Stomach (tissue), 9 donors: ENCODE measurements around the gene FAM222B. TPM values are rescaled to one million over a fixed set of nuclear protein-coding genes. Genes with fewer than 3 reads are reported as not detected.
A peak's percentile ranks its signal among the peaks of the same experiment; 100 is the strongest.

Experiments used
- DNase-seq, 2 donors: peaks; one replicate each; pipeline versions ENCODE4 v3.0.0 to v3.0.0-alpha.2; 2013 to 2019
- H3K27ac ChIP-seq, 5 donors: fragments of 200-600 bp in 4 of 5; sonication (generic) in 4 of 5; one replicate each; pipeline ENCODE4 v1.5.1; 2013 to 2019; ENCODE audit warnings: mild to moderate bottlenecking in 1 of 5, moderate library complexity in 1 of 5
- H3K27me3 ChIP-seq, 3 donors: fragments of 200-600 bp; sonication (generic); one replicate each; pipeline ENCODE4 v1.5.1; 2017 to 2019; ENCODE audit warnings: mixed run types in 1 of 3
- H3K36me3 ChIP-seq, 4 donors: fragments of 200-600 bp; sonication (generic); 1 replicate in 3 of 4; 2 replicates in 1 of 4; pipeline ENCODE4 v1.5.1; 2016 to 2019
- H3K4me1 ChIP-seq, 4 donors: fragments of 200-600 bp; sonication (generic); one replicate each; pipeline ENCODE4 v1.5.1; 2016 to 2019
- H3K4me3 ChIP-seq, 4 donors: fragments of 200-600 bp; sonication (generic) in 3 of 4; one replicate each; pipeline ENCODE4 v1.5.1; 2016 to 2019; ENCODE audit warnings: mild to moderate bottlenecking in 1 of 4
- H3K9me3 ChIP-seq, 4 donors: fragments of 200-600 bp; sonication (generic); one replicate each; pipeline ENCODE4 v1.5.1; 2016 to 2019
- CTCF ChIP-seq, 7 experiments: fragments of 450-650 bp in 4 of 7; fragments of 200-600 bp in 3 of 7; sonication (generic) in 3 of 7; IDR thresholded peaks; one replicate each; pipeline ENCODE4 v1.5.1; 2016 to 2019; ENCODE audit warnings: antibody characterized with exemption in 7 of 7, control low read depth in 2 of 7, mild to moderate bottlenecking in 1 of 7
- EP300 ChIP-seq: sonication (generic); formaldehyde crosslinking; IDR thresholded peaks from one replicate; pipeline ENCODE4 v1.6.1; 2017; ENCODE audit warnings: antibody characterized with exemption
- POLR2A ChIP-seq, 4 donors: fragments of 450-650 bp; IDR thresholded peaks; one replicate each; pipeline ENCODE4 v1.6.1; 2016; ENCODE audit warnings: antibody characterized with exemption in 4 of 4, control low read depth in 2 of 4, mild to moderate bottlenecking in 1 of 4, moderate library complexity in 1 of 4
- POLR2AphosphoS5 ChIP-seq, 3 donors: sonication (generic); formaldehyde crosslinking; IDR thresholded peaks; one replicate each; pipeline ENCODE4 v1.6.1; 2016; ENCODE audit warnings: antibody characterized with exemption in 3 of 3
- WGBS, 5 donors: extraction: QIAGEN DNeasy Blood & Tissue Kit in 3 of 5; methylation state at CpG; one replicate each; pipeline versions ENCODE4 v1.1.5 to v1.1.7; 2013 to 2018; 5-methylcytosine and 5-hydroxymethylcytosine counted together
- intact Hi-C: fragments of 100-400 bp; cut with DNase I; formaldehyde crosslinking; loops from one replicate; pipeline ENCODE4 v1.15.1; 2023; ENCODE audit warnings: low total_unique reads
- polyA plus RNA-seq, 3 donors: library from polyadenylated mRNA; stranded (reverse); fragments of 200-250 nt; gene quantifications; one replicate each; pipeline ENCODE4 v1.2.3, GENCODE V29; 2013
- total RNA-seq, 5 donors: library from RNA; depleted of rRNA; stranded (reverse); fragments of >200 nt; gene quantifications; one replicate each; pipeline versions ENCODE4 v1.1.0 to v1.2.3, GENCODE V29; 2014 to 2016
- donor health status: healthy with polysubstance abuse.
- donor health status: Bipolar disorder and iron deficiency.
- donor health status: healthy.

The FAM222B gene
- total and polyA plus RNA-seq, 8 donors: 4.4 to 29.6 (median 8.6) TPM

- DNase-seq: no peak
- intact Hi-C loops: no loop called here
Observed at GRCh38 chr17:28858801-28859355, 16.3 kb upstream of the FAM222B start.

GRCh38 chr17:28857905-28858800 lies 15.6 kb upstream of the FAM222B start:
- no peak for TF ChIP-seq EP300
- TF ChIP-seq POLR2A (IDR thresholded peaks at IDR 0.05): no peak
- no peaks in the 10 kb centered on the region for H3K27me3 ChIP-seq
- 78 to 92% (median 86%) methylated on average over 3 of the region's 3 CpGs for WGBS, 5 donors
- H3K4me3 ChIP-seq: no peak overlapping the region
- DNase-seq: no peak
- H3K4me1 ChIP-seq: peaks cover 6 to 18% (median 17%) of the 10 kb centered on the region in 4 donors
- peaks cover 43 to 61% (median 56%) of the 10 kb centered on the region in 4 donors for H3K36me3 ChIP-seq
- intact Hi-C loops: no loop called here
- no peak overlapping the region for H3K27ac ChIP-seq
- no peaks in the 10 kb centered on the region for H3K9me3 ChIP-seq

More at GRCh38 chr17:28858801-28859355, 16.3 kb upstream of the FAM222B start:
- 42 to 68% (median 49%) methylated on average over 2 of the region's 2 CpGs for WGBS, 5 donors
- Histone ChIP-seq H3K4me1 (peaks cover 6 to 18% (median 16%) of the 10 kb centered on the region in 4 donors), H3K9me3 (no peaks in the 10 kb centered on the region), H3K27me3 (no peaks in the 10 kb centered on the region), H3K27ac (no peak overlapping the region), H3K36me3 (peaks cover 43 to 61% (median 56%) of the 10 kb centered on the region in 4 donors), H3K4me3 (no peak overlapping the region)
- TF ChIP-seq POLR2A (IDR thresholded peaks at IDR 0.05) (no peak), CTCF (IDR thresholded peaks at IDR 0.05) (no peak), EP300 (no peak), POLR2AphosphoS5 (IDR thresholded peaks at IDR 0.05) (no peak)

GRCh38 chr17:28856028-28856574 lies 13.5 kb upstream of the FAM222B start:
- DNase-seq: no peak
- no peaks in the 10 kb centered on the region for H3K9me3 ChIP-seq
- no peak for TF ChIP-seq EP300
- TF ChIP-seq POLR2A (IDR thresholded peaks at IDR 0.05): no peak
- TF ChIP-seq POLR2AphosphoS5 (IDR thresholded peaks at IDR 0.05): no peak
- no peak for TF ChIP-seq CTCF (IDR thresholded peaks at IDR 0.05)
- H3K27ac ChIP-seq: no peak overlapping the region
- 87 to 97% (median 94%) methylated on average over 5 of the region's 5 CpGs for WGBS, 5 donors
- intact Hi-C loops: no loop called here
- H3K4me1 ChIP-seq: peaks cover 6 to 18% (median 17%) of the 10 kb centered on the region in 4 donors
- peak overlapping the region in 1 of 4 donors; percentile 78 for H3K4me3 ChIP-seq
- H3K36me3 ChIP-seq: peaks cover 43 to 51% (median 50%) of the 10 kb centered on the region in 4 donors
- H3K27me3 ChIP-seq: no peaks in the 10 kb centered on the region

- Histone ChIP-seq H3K4me3 (peak overlapping the region; percentile 75 to 92 (median 77)), H3K27me3 (no peaks in the 10 kb centered on the region), H3K36me3 (peaks cover 36 to 43% (median 42%) of the 10 kb centered on the region in 4 donors), H3K9me3 (no peaks in the 10 kb centered on the region), H3K27ac (peak overlapping the region; percentile 73 to 88 (median 76)), H3K4me1 (peaks cover 6 to 18% (median 17%) of the 10 kb centered on the region in 4 donors)
- intact Hi-C loops: no loop called here
- TF ChIP-seq POLR2AphosphoS5 (IDR thresholded peaks at IDR 0.05) (no peak), EP300 (no peak), POLR2A (IDR thresholded peaks at IDR 0.05) (no peak), CTCF (IDR thresholded peaks at IDR 0.05) (no peak)
- DNase-seq: no peak
- 10 to 18% (median 17%) methylated on average over 5 of the region's 5 CpGs for WGBS, 5 donors
Observed at GRCh38 chr17:28855336-28855679, 12.7 kb upstream of the FAM222B start.
